ENCODE measurements around the gene PIWIL4. TPM values are rescaled to one million over a fixed set of nuclear protein-coding genes. Genes with fewer than 3 reads are reported as not detected.
"Not testable (repeated sequence)": the region's sequence is repeated elsewhere in the genome, so short reads cannot be mapped to it uniquely, and the experiment has no call there.

PIWIL4 gene
- polyA plus RNA-seq, 1 experiment: 1.0 TPM

- Histone ChIP-seq H3K9me3 (ENCODE audit: control insufficient read depth, insufficient read depth, low read length) (no peaks in the 10 kb centered on the region), H3K4me3 (ENCODE audit: low read depth, low read length) (no peak overlapping the region), H3K27ac (ENCODE audit: low read depth, low read length) (no peak overlapping the region), H3K27me3 (ENCODE audit: control insufficient read depth, insufficient read depth, low read length) (no peaks in the 10 kb centered on the region)
- ChIA-PET CTCF (interaction anchor here (0.7 kb wide), 1 partner anchor 85 kb away, joined by 5 read pairs; no protein-coding TSS in a partner anchor), POLR2A (no interaction called here)
- TF ChIP-seq, protein P1, sequence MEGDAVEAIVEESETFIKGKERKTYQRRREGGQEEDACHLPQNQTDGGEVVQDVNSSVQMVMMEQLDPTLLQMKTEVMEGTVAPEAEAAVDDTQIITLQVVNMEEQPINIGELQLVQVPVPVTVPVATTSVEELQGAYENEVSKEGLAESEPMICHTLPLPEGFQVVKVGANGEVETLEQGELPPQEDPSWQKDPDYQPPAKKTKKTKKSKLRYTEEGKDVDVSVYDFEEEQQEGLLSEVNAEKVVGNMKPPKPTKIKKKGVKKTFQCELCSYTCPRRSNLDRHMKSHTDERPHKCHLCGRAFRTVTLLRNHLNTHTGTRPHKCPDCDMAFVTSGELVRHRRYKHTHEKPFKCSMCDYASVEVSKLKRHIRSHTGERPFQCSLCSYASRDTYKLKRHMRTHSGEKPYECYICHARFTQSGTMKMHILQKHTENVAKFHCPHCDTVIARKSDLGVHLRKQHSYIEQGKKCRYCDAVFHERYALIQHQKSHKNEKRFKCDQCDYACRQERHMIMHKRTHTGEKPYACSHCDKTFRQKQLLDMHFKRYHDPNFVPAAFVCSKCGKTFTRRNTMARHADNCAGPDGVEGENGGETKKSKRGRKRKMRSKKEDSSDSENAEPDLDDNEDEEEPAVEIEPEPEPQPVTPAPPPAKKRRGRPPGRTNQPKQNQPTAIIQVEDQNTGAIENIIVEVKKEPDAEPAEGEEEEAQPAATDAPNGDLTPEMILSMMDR (IDR thresholded peaks at IDR 0.05; ENCODE audit: low read depth, low read length): no peak
- no peak for DNase-seq (ENCODE audit: low read depth, low spot score)
Measured at GRCh38 chr11:94639901-94640721, 72.9 kb downstream of the PIWIL4 start.

DNA sequence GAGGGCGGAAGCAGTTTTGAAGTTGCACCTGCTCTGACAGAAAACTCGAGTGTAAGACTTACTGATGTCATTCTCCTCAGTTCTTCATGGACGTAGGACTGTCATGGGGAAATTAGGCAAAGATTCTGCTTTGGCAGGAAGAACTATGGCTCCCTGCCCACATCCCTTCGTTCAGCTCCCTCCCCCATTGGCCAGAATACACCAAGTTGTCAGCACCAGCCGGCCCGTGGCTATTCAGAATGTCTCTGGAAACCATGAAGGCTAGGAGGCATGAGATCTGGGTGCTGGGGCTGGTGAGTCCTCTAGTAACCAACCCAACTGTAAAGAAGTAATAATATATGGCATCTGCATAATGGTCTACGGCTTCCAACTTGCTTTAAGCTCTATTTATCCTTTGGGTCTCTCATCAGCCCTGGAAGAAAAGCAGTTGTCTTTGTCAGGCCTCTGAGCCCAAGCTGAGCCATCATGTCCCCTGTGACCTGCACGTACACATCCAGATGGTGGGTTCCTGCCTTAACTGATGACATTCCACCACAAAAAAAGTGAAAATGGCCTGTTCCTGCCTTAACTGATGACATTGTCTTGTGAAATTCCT lies 74.1 kb downstream of the PIWIL4 start:
- POLR2A ChIA-PET: no interaction called here
- Histone ChIP-seq H3K27ac (ENCODE audit: low read depth, low read length) (no peak overlapping the region), H3K9me3 (ENCODE audit: control insufficient read depth, insufficient read depth, low read length) (no peaks in the 10 kb centered on the region), H3K27me3 (ENCODE audit: control insufficient read depth, insufficient read depth, low read length) (no peaks in the 10 kb centered on the region), H3K4me3 (ENCODE audit: low read depth, low read length) (no peak overlapping the region)
- TF ChIP-seq, protein P1 (IDR thresholded peaks at IDR 0.05; ENCODE audit: low read depth, low read length): no peak
- CTCF ChIA-PET: no interaction called here
- no peak for DNase-seq (ENCODE audit: low read depth, low spot score)

GRCh38 chr11:94643186-94643585 lies 76.0 kb downstream of the PIWIL4 start:
- CTCF ChIA-PET; POLR2A ChIA-PET; DNase-seq (ENCODE audit: low read depth, low spot score); H3K9me3 ChIP-seq (ENCODE audit: control insufficient read depth, insufficient read depth, low read length); H3K27ac ChIP-seq (ENCODE audit: low read depth, low read length); H3K4me3 ChIP-seq (ENCODE audit: low read depth, low read length); H3K27me3 ChIP-seq (ENCODE audit: control insufficient read depth, insufficient read depth, low read length): not testable (repeated sequence)

- TF ChIP-seq, protein P1 (IDR thresholded peaks at IDR 0.05; ENCODE audit: low read depth, low read length): no peak
- Histone ChIP-seq H3K4me3 (ENCODE audit: low read depth, low read length) (no peak overlapping the region), H3K27ac (ENCODE audit: low read depth, low read length) (no peak overlapping the region), H3K9me3 (ENCODE audit: control insufficient read depth, insufficient read depth, low read length) (no peaks in the 10 kb centered on the region), H3K27me3 (ENCODE audit: control insufficient read depth, insufficient read depth, low read length) (peaks cover 2% of the 10 kb centered on the region)
- DNase-seq (ENCODE audit: low read depth, low spot score): no peak
- POLR2A ChIA-PET: no interaction called here
- CTCF ChIA-PET: interaction anchor here (0.5 to 1.2 kb wide), 3 partner anchors 45 to 873 kb away, joined by 3 to 4 read pairs (median 3); no protein-coding TSS in a partner anchor
Measured at GRCh38 chr11:94647926-94648325, 80.8 kb downstream of the PIWIL4 start.

- CTCF ChIA-PET: interaction anchor here (1.2 kb wide), 1 partner anchor 46 kb away, joined by 4 read pairs; no protein-coding TSS in a partner anchor
- Histone ChIP-seq H3K4me3 (ENCODE audit: low read depth, low read length) (no peak overlapping the region), H3K27ac (ENCODE audit: low read depth, low read length) (no peak overlapping the region), H3K27me3 (ENCODE audit: control insufficient read depth, insufficient read depth, low read length) (peaks cover 2% of the 10 kb centered on the region), H3K9me3 (ENCODE audit: control insufficient read depth, insufficient read depth, low read length) (no peaks in the 10 kb centered on the region)
- TF ChIP-seq, protein P1 (IDR thresholded peaks at IDR 0.05; ENCODE audit: low read depth, low read length): no peak
- POLR2A ChIA-PET: no interaction called here
- no peak for DNase-seq (ENCODE audit: low read depth, low spot score)
Measured at GRCh38 chr11:94648789-94649188, 81.6 kb downstream of the PIWIL4 start.
